HCT116 (cell line): ENCODE data around the gene CRY1.

ENCODE experiments used
- CBX3 ChIP-seq: IDR thresholded peaks from 2 replicates; pipeline ENCODE4 v1.6.1; 2012; ENCODE audit warnings: low read depth
- TF ChIP-seq, protein P1 (sequence below): IDR thresholded peaks from 2 replicates; pipeline ENCODE4 v1.6.1; 2012; ENCODE audit warnings: low read depth

DNA sequence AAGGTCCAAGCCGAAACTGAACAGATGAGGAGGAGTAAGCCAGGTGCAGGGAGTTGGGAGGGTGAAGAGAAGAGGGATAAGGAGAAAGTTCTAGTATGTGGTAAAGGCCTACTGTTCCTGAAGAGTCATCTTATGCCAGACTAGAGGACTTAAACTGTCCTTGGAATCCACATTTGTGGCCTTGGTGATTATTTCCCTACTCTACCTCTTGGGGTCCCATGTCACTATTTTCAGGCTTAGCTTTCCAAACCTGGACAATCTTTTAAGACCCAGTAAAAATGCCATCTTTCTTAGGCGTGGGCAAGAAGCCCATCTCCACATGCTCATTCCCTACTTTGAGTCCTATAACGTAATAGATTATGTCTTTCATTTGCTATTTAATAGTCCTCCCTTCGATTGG lies 40.1 kb upstream of the CRY1 start:
- TF ChIP-seq, protein P1, sequence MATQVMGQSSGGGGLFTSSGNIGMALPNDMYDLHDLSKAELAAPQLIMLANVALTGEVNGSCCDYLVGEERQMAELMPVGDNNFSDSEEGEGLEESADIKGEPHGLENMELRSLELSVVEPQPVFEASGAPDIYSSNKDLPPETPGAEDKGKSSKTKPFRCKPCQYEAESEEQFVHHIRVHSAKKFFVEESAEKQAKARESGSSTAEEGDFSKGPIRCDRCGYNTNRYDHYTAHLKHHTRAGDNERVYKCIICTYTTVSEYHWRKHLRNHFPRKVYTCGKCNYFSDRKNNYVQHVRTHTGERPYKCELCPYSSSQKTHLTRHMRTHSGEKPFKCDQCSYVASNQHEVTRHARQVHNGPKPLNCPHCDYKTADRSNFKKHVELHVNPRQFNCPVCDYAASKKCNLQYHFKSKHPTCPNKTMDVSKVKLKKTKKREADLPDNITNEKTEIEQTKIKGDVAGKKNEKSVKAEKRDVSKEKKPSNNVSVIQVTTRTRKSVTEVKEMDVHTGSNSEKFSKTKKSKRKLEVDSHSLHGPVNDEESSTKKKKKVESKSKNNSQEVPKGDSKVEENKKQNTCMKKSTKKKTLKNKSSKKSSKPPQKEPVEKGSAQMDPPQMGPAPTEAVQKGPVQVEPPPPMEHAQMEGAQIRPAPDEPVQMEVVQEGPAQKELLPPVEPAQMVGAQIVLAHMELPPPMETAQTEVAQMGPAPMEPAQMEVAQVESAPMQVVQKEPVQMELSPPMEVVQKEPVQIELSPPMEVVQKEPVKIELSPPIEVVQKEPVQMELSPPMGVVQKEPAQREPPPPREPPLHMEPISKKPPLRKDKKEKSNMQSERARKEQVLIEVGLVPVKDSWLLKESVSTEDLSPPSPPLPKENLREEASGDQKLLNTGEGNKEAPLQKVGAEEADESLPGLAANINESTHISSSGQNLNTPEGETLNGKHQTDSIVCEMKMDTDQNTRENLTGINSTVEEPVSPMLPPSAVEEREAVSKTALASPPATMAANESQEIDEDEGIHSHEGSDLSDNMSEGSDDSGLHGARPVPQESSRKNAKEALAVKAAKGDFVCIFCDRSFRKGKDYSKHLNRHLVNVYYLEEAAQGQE = no peak
- no peak for TF ChIP-seq CBX3
